Measurements from ENCODE around the gene SNED1.

DNA sequence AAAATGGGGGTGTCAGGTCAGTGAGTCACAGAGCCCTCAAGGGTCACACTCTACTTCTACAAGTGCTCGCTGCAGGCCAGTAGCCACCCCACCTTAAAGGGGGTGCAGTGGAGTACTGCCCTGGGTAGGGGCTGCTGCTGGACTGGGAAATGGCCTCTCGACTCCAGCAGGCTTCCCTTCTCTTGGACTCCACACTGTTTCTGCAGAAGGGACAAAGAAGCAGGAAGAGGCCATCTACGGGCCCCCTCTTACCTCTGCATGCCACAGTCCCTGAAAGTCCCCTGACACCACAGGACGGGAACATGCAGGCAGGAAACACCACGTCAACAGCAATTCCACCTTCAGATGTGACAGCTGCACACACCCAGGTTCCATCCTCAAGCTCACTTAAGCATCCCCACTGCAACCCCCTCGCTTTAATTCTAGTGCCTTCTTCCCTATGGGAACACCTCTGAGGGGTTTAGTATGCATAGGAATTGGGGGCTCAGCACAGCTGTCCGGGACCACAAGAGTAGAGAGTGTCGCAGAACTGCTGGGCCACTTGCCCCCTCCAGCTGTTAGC is 22.3 kb downstream of the SNED1 start:
- TF ChIP-seq, protein P1, sequence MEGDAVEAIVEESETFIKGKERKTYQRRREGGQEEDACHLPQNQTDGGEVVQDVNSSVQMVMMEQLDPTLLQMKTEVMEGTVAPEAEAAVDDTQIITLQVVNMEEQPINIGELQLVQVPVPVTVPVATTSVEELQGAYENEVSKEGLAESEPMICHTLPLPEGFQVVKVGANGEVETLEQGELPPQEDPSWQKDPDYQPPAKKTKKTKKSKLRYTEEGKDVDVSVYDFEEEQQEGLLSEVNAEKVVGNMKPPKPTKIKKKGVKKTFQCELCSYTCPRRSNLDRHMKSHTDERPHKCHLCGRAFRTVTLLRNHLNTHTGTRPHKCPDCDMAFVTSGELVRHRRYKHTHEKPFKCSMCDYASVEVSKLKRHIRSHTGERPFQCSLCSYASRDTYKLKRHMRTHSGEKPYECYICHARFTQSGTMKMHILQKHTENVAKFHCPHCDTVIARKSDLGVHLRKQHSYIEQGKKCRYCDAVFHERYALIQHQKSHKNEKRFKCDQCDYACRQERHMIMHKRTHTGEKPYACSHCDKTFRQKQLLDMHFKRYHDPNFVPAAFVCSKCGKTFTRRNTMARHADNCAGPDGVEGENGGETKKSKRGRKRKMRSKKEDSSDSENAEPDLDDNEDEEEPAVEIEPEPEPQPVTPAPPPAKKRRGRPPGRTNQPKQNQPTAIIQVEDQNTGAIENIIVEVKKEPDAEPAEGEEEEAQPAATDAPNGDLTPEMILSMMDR (IDR thresholded peaks at IDR 0.05): no peak
- TF ChIP-seq POLR2A (IDR thresholded peaks at IDR 0.05): no peak
- no peak for TF ChIP-seq POLR2AphosphoS5 (IDR thresholded peaks at IDR 0.05)
- TF ChIP-seq EP300 (IDR thresholded peaks at IDR 0.05): no peak

Data from sigmoid colon (tissue), 4 donors.